HepG2 (cell line): ENCODE measurements around the gene QSOX1. TPM values are rescaled to one million over a fixed set of nuclear protein-coding genes. Genes with fewer than 3 reads are reported as not detected.
A peak's percentile ranks its signal among the peaks of the same experiment; 100 is the strongest.

Source experiments
- ATAC-seq: fragments of 200-7000 bp; cut with Tn5 transposase; 3 replicates; pipeline ENCODE4 v1.9.1; 2020; ENCODE audit warnings: mild to moderate bottlenecking, moderate library complexity
- BruUV-seq: library from RNA; stranded (reverse); fragments of 400-500 nt; replicated peaks from 2 replicates; lab custom pipeline; 2021; lab: Mats Ljungman, UMichigan
- CTCF ChIA-PET: fragments of 300-600 bp; formaldehyde crosslinking; extraction: SDS; loops from one replicate; lab custom pipeline; 2021; ENCODE audit warnings: low total read pairs, inconsistent platforms, low intra/inter-chr PET ratio; lab: Yijun Ruan, JAX
- POLR2A ChIA-PET: fragments of 350-600 bp; sonication (Branson Sonifier 250); formaldehyde crosslinking; loops from one replicate; lab custom pipeline; 2020; ENCODE audit warnings: antibody characterized with exemption, inconsistent platforms; lab: Yijun Ruan, JAX
- DNase-seq: peaks from one replicate; pipeline ENCODE4 v3.0.0-alpha.2; 2015; ENCODE audit warnings: low spot score
- FAIRE-seq: peaks from 3 replicates; lab custom pipeline; 2011; peaks lifted over from hg19 to GRCh38; lab: Jason Lieb, UNC
- H2AFZ ChIP-seq: one replicate; pipeline ENCODE4 v1.6.1; 2011; ENCODE audit warnings: low read length, inconsistent platforms
- H3K27ac ChIP-seq: fragments of 300-600 bp; 3 replicates; pipeline ENCODE4 v1.8.0; 2011; ENCODE audit warnings: mixed run types, mild to moderate bottlenecking, mixed read lengths, low read length, inconsistent platforms; ENCODE audit not compliant: insufficient read depth; ENCODE audit errors: extremely low read length
- H3K27me3 ChIP-seq, 2 experiments: fragments of 200-600 bp in 1 of 2; 2 replicates in 1 of 2; 3 replicates in 1 of 2; pipeline versions ENCODE4 v1.6.0 to v1.8.0; 2011; ENCODE audit warnings: low read length in 2 of 2, mild to moderate bottlenecking in 2 of 2, moderate library complexity in 2 of 2, inconsistent platforms in 1 of 2; ENCODE audit not compliant: insufficient read depth in 2 of 2, control insufficient read depth in 1 of 2
- H3K36me3 ChIP-seq, 2 experiments: fragments of 200-600 bp in 1 of 2; replicated peaks in 1 of 2; 2 replicates in 1 of 2; 3 replicates in 1 of 2; pipeline versions ENCODE4 v1.5.1 to v1.8.0; 2011; ENCODE audit warnings: low read length in 2 of 2, inconsistent platforms in 1 of 2; ENCODE audit not compliant: insufficient read depth in 2 of 2, control insufficient read depth in 1 of 2
- H3K4me1 ChIP-seq: 2 replicates; pipeline ENCODE4 v1.5.1; 2012; ENCODE audit warnings: low read length, inconsistent platforms; ENCODE audit not compliant: insufficient read depth
- H3K4me2 ChIP-seq: 2 replicates; pipeline ENCODE4 v1.6.0; 2011; ENCODE audit warnings: low read depth, low read length, inconsistent platforms
- H3K4me3 ChIP-seq, 3 experiments: fragments of 200-600 bp in 1 of 3; sonication (generic), shearing (Covaris generic) in 1 of 3; replicated peaks in 1 of 3; 2 replicates each; pipeline ENCODE4 v1.5.1; 2011 to 2016; ENCODE audit warnings: low read length in 3 of 3, inconsistent platforms in 2 of 3, low read depth in 2 of 3, mild to moderate bottlenecking in 2 of 3, control low read depth in 1 of 3, mixed read lengths in 1 of 3; ENCODE audit not compliant: insufficient read depth in 1 of 3
- H3K79me2 ChIP-seq: one replicate; pipeline ENCODE4 v1.6.1; 2011; ENCODE audit warnings: low read length, inconsistent platforms; ENCODE audit not compliant: insufficient read depth
- H3K9ac ChIP-seq: 2 replicates; pipeline ENCODE4 v1.6.0; 2011; ENCODE audit warnings: mild to moderate bottlenecking, low read depth, low read length, inconsistent platforms; ENCODE audit not compliant: insufficient read depth
- H3K9me3 ChIP-seq: 2 replicates; pipeline ENCODE4 v1.5.1; 2012; ENCODE audit warnings: mild to moderate bottlenecking, low read length
- H4K20me1 ChIP-seq: 2 replicates; pipeline ENCODE4 v1.6.0; 2011; ENCODE audit warnings: inconsistent platforms, mild to moderate bottlenecking, low read length, moderate library complexity; ENCODE audit not compliant: insufficient read depth
- AGO1 ChIP-seq: fragments of 200-400 bp; formaldehyde crosslinking; IDR thresholded peaks from 2 replicates; pipeline ENCODE4 v1.6.1; 2017; ENCODE audit warnings: mild to moderate bottlenecking, low read depth, low read length, moderate library complexity; ENCODE audit not compliant: poor library complexity, severe bottlenecking
- AKNA ChIP-seq: sonication (generic); formaldehyde crosslinking; IDR thresholded peaks from 2 replicates; pipeline ENCODE4 v1.4.0; 2020; ENCODE audit warnings: missing genetic modification reagents, borderline replicate concordance
- DR1 ChIP-seq: sonication (generic); formaldehyde crosslinking; IDR thresholded peaks from 2 replicates; pipeline ENCODE4 v1.8.0; 2021; ENCODE audit warnings: mild to moderate bottlenecking, missing genetic modification reagents, inconsistent platforms
- ELF4 ChIP-seq: sonication (generic); formaldehyde crosslinking; IDR thresholded peaks from 2 replicates; pipeline ENCODE4 v1.5.0; 2020; ENCODE audit warnings: missing genetic modification reagents, mild to moderate bottlenecking, moderate library complexity, borderline replicate concordance
- FOSL2 ChIP-seq: sonication (generic); formaldehyde crosslinking; IDR thresholded peaks from 2 replicates; pipeline ENCODE4 v1.4.0; 2020; ENCODE audit warnings: missing genetic modification reagents
- HDAC1 ChIP-seq: sonication (generic); formaldehyde crosslinking; IDR thresholded peaks from 2 replicates; pipeline ENCODE4 v1.5.1; 2020; ENCODE audit warnings: mild to moderate bottlenecking, missing genetic modification reagents
- HOMEZ ChIP-seq: IDR thresholded peaks from 2 replicates; pipeline ENCODE4 v1.6.1; 2016; ENCODE audit warnings: low read depth
- ISL2 ChIP-seq: sonication (generic); formaldehyde crosslinking; IDR thresholded peaks from 2 replicates; pipeline ENCODE4 v1.5.0; 2020; ENCODE audit warnings: missing genetic modification reagents
- NBN ChIP-seq: fragments of 450-650 bp; conservative IDR thresholded peaks from 2 replicates; pipeline ENCODE4 v1.6.1; 2017
- RBM39 ChIP-seq: fragments of 200-400 bp; formaldehyde crosslinking; IDR thresholded peaks from one replicate; pipeline ENCODE4 v1.6.1; 2018; ENCODE audit warnings: antibody characterized with exemption, mild to moderate bottlenecking, low read depth, low read length; ENCODE audit not compliant: poor library complexity, severe bottlenecking
- ZKSCAN8 ChIP-seq: IDR thresholded peaks from 2 replicates; pipeline ENCODE4 v1.6.1; 2016; ENCODE audit warnings: borderline replicate concordance, missing genetic modification reagents, missing compliant biosample characterization
- ZNF207 ChIP-seq: fragments of 450-650 bp; IDR thresholded peaks from 2 replicates; pipeline ENCODE4 v1.6.1; 2016; ENCODE audit warnings: antibody characterized with exemption, borderline replicate concordance
- ZNF30 ChIP-seq: sonication (generic); formaldehyde crosslinking; IDR thresholded peaks from 2 replicates; pipeline ENCODE4 v1.5.0; 2020; ENCODE audit warnings: mild to moderate bottlenecking, missing genetic modification reagents
- ZNF678 ChIP-seq: sonication (generic); formaldehyde crosslinking; IDR thresholded peaks from 2 replicates; pipeline ENCODE4 v1.4.0; 2020; ENCODE audit warnings: mild to moderate bottlenecking, missing genetic modification reagents
- ZNF775 ChIP-seq: sonication (generic); formaldehyde crosslinking; IDR thresholded peaks from 2 replicates; pipeline ENCODE4 v1.4.0; 2020; ENCODE audit warnings: missing genetic modification reagents, mild to moderate bottlenecking, moderate library complexity, borderline replicate concordance
- ZSCAN9 ChIP-seq: IDR thresholded peaks from 2 replicates; pipeline ENCODE4 v1.6.1; 2016; ENCODE audit warnings: borderline replicate concordance
- whole genome bisulfite sequencing: methylation state at CpG from one replicate; pipeline ENCODE4 v1.1.6; 2017; ENCODE audit warnings: low lambda C conversion rate; 5-methylcytosine and 5-hydroxymethylcytosine counted together
- in situ Hi-C: cut with HindIII; loops from 2 replicates; pipeline ENCODE4 v1.10.0; 2017; ENCODE audit warnings: low pct_unique_long_range_greater_than_20kb; ENCODE audit not compliant: extremely low pct_ligation_motif_present
- intact Hi-C: fragments of 100-400 bp; cut with micrococcal nuclease; formaldehyde crosslinking; loops from one replicate; pipeline ENCODE4 v1.10.0; 2022; ENCODE audit not compliant: unreplicated experiment
- polyA plus RNA-seq, 8 experiments: library from polyadenylated mRNA; depleted of rRNA in 3 of 8; stranded (reverse) in 7 of 8; unstranded in 1 of 8; fragments of >200 nt; fragmentation: Illumina TruSeq in 4 of 8; extraction: Trizol in 4 of 8; gene quantifications; 2 replicates each; pipeline versions ENCODE4 v1.2.1 to v1.2.3, GENCODE V29; 2011 to 2016; ENCODE audit warnings: low read depth in 4 of 8, missing spikeins in 1 of 8, mixed read lengths in 1 of 8; ENCODE audit not compliant: insufficient read depth in 1 of 8
- total RNA-seq, 5 experiments: library from RNA; depleted of rRNA; stranded (reverse); fragments of >200 nt; fragmentation: Illumina TruSeq; extraction: Trizol; gene quantifications; 2 replicates each; pipeline ENCODE4 v1.2.3, GENCODE V29; 2016; ENCODE audit warnings: low read depth in 1 of 5

Gene QSOX1
- total and polyA plus RNA-seq, 2 of the 13 experiments (the other 11 are each of a cell fraction or from before 2014, with no cell fraction given) = 6.8 to 40.2 TPM

- Histone ChIP-seq H3K4me3 (0 out of 6 replicates have a peak overlapping the region, but pooled peaks of 1 of the 3 experiments have one; percentile 23), H3K79me2 (no peaks in the 10 kb centered on the region), H3K36me3 (no peaks in the 10 kb centered on the region), H3K9ac (no peak overlapping the region), H3K4me1 (peaks cover 8% of the 10 kb centered on the region; the same call in 1 of the 2 replicates), H3K27ac (no peak overlapping the region), H3K27me3 (peaks cover 0 to 14% of the 10 kb centered on the region in 2 experiments; a peak in 4 of 5 replicates), H4K20me1 (no peaks in the 10 kb centered on the region), H2AFZ (peak overlapping the region; percentile 65), H3K4me2 (peak overlapping the region; percentile 38; the same call in 1 of the 2 replicates), H3K9me3 (no peaks in the 10 kb centered on the region)
- no peak for FAIRE-seq
- no peak for DNase-seq
- intact Hi-C loops (no loop called here), in situ Hi-C loops (no loop called here)
- ChIA-PET POLR2A (interaction anchor here (0.9 kb wide), 1 partner anchor 11 kb away, joined by 3 read pairs; no protein-coding TSS in a partner anchor), CTCF (no interaction called here)
- no TSS peak for BruUV-seq
- TF ChIP-seq HDAC1 (CRISPR knock-in tag) (no peak), ZNF207 (no peak), AGO1 (no peak), RBM39 (no peak), ZSCAN9 (CRISPR knock-in tag) (no peak), ZKSCAN8 (CRISPR knock-in tag) (no peak), DR1 (CRISPR knock-in tag) (no peak), ISL2 (CRISPR knock-in tag) (no peak), HOMEZ (CRISPR knock-in tag) (no peak), AKNA (CRISPR knock-in tag) (no peak), ZNF775 (CRISPR knock-in tag) (no peak), FOSL2 (CRISPR knock-in tag) (no peak), ELF4 (CRISPR knock-in tag) (no peak), NBN (no peak), ZNF678 (CRISPR knock-in tag) (no peak), ZNF30 (no peak)
- no peak for ATAC-seq
- 67% methylated on average over 3 of the region's 3 CpGs for WGBS
Observed at GRCh38 chr1:180145446-180145845, 9.2 kb upstream of the QSOX1 start.
